OCI-LY3 (cell line): ENCODE measurements around the gene STAT3.
"Not testable (repeated sequence)": the region's sequence is repeated elsewhere in the genome, so short reads cannot be mapped to it uniquely, and the experiment has no call there.

Source experiments
- H2AFZ ChIP-seq: fragments of 200-600, 300-600 bp; shearing (Covaris generic); 2 replicates; pipeline ENCODE4 v1.6.0; 2014; ENCODE audit warnings: antibody characterized with exemption, low read depth, low read length
- H3K27ac ChIP-seq: fragments of 200-600, 300-600 bp; sonication (generic); 2 replicates; pipeline ENCODE4 v1.5.1; 2014; ENCODE audit warnings: mild to moderate bottlenecking, low read length, moderate library complexity, mixed read lengths
- H3K27me3 ChIP-seq: fragments of 200-600, 300-600 bp; sonication (generic); 2 replicates; pipeline ENCODE4 v1.6.1; 2014; ENCODE audit warnings: low read depth, low read length, mixed read lengths
- H3K36me3 ChIP-seq: fragments of 200-600, 300-600 bp; sonication (generic); replicated peaks from 2 replicates; pipeline ENCODE3; 2014; ENCODE audit warnings: low read depth, low read length, mixed read lengths
- H3K4me1 ChIP-seq: fragments of 300-600, 200-600 bp; sonication (generic); 2 replicates; pipeline ENCODE4 v1.6.1; 2014; ENCODE audit warnings: low read length, mixed read lengths
- H3K4me2 ChIP-seq: fragments of 200-600, 300-600 bp; sonication (generic); 2 replicates; pipeline ENCODE4 v1.6.1; 2014; ENCODE audit warnings: low read length, mixed read lengths
- H3K4me3 ChIP-seq: fragments of 300-600, 200-600 bp; sonication (generic); 2 replicates; pipeline ENCODE4 v1.5.1; 2014; ENCODE audit warnings: antibody characterized with exemption, mild to moderate bottlenecking, low read length, moderate library complexity
- H3K79me2 ChIP-seq: fragments of 300-600, 200-600 bp; shearing (Covaris generic); 2 replicates; pipeline ENCODE4 v1.6.1; 2014; ENCODE audit warnings: mild to moderate bottlenecking, low read length, mixed read lengths
- H3K9ac ChIP-seq: fragments of 300-600, 200-600 bp; shearing (Covaris generic); 2 replicates; pipeline ENCODE4 v1.6.0; 2014; ENCODE audit warnings: mild to moderate bottlenecking, low read length, moderate library complexity
- H3K9me3 ChIP-seq: fragments of 200-600, 300-600 bp; shearing (Covaris generic); 2 replicates; pipeline ENCODE4 v1.6.1; 2014; ENCODE audit warnings: low read length, mixed read lengths; ENCODE audit not compliant: insufficient read depth
- H4K20me1 ChIP-seq: fragments of 200-600, 300-600 bp; sonication (generic); 2 replicates; pipeline ENCODE4 v1.6.1; 2016; ENCODE audit warnings: low read length, mixed read lengths; ENCODE audit not compliant: insufficient read depth
- CTCF ChIP-seq: fragments of 200-600, 300-600 bp; sonication (generic); IDR thresholded peaks from 2 replicates; pipeline ENCODE4 v1.5.1; 2014; ENCODE audit warnings: antibody characterized with exemption, low read length, low read depth
- EZH2phosphoT487 ChIP-seq: fragments of 200-600 bp; shearing (Covaris generic); IDR thresholded peaks from 2 replicates; pipeline ENCODE4 v1.6.1; 2018; ENCODE audit warnings: antibody characterized with exemption, mixed run types, low read depth

Gene STAT3

GRCh38 chr17:42308446-42308845 lies 79.8 kb downstream of the STAT3 start:
- no peaks in the 10 kb centered on the region for H3K27me3 ChIP-seq
- peaks cover 62% of the 10 kb centered on the region for H3K36me3 ChIP-seq
- no peak overlapping the region for H3K9ac ChIP-seq
- no peak overlapping the region for H3K4me3 ChIP-seq
- peaks cover 46% of the 10 kb centered on the region for H3K4me1 ChIP-seq
- no peaks in the 10 kb centered on the region for H3K9me3 ChIP-seq
- H4K20me1 ChIP-seq, result peaks cover 15% of the 10 kb centered on the region
- no peak for TF ChIP-seq EZH2phosphoT487
- TF ChIP-seq CTCF, result no peak
- peak overlapping the region; percentile 2; the same call in 1 of the 2 replicates for H3K27ac ChIP-seq
- H3K79me2 ChIP-seq, result no peaks in the 10 kb centered on the region
- H3K4me2 ChIP-seq, result no peak overlapping the region
- no peak overlapping the region for H2AFZ ChIP-seq

GRCh38 chr17:42307362-42307927 lies 80.8 kb downstream of the STAT3 start:
- Histone ChIP-seq H2AFZ (no peak overlapping the region), H4K20me1 (peaks cover 15% of the 10 kb centered on the region), H3K27ac (no peak overlapping the region), H3K9ac (no peak overlapping the region), H3K4me3 (no peak overlapping the region), H3K27me3 (no peaks in the 10 kb centered on the region), H3K9me3 (no peaks in the 10 kb centered on the region), H3K79me2 (no peaks in the 10 kb centered on the region), H3K4me1 (peaks cover 36% of the 10 kb centered on the region), H3K36me3 (peaks cover 60% of the 10 kb centered on the region), H3K4me2 (no peak overlapping the region)
- TF ChIP-seq CTCF (no peak), EZH2phosphoT487 (no peak)

- Histone ChIP-seq H3K4me2 (no peak overlapping the region), H3K9ac (no peak overlapping the region), H3K9me3 (no peaks in the 10 kb centered on the region), H3K4me1 (peaks cover 24% of the 10 kb centered on the region), H3K79me2 (no peaks in the 10 kb centered on the region), H3K4me3 (no peak overlapping the region), H3K27ac (no peak overlapping the region), H2AFZ (no peak overlapping the region), H3K36me3 (peaks cover 63% of the 10 kb centered on the region), H3K27me3 (no peaks in the 10 kb centered on the region), H4K20me1 (peaks cover 9% of the 10 kb centered on the region)
- no peak for TF ChIP-seq EZH2phosphoT487
- no peak for TF ChIP-seq CTCF
Observed at GRCh38 chr17:42306385-42306667, 81.9 kb downstream of the STAT3 start.

- Histone ChIP-seq H4K20me1 (peaks cover 4% of the 10 kb centered on the region; the same call in 1 of the 2 replicates), H3K79me2 (no peaks in the 10 kb centered on the region), H2AFZ (no peak overlapping the region), H3K36me3 (peaks cover 61% of the 10 kb centered on the region), H3K4me1 (peaks cover 19% of the 10 kb centered on the region), H3K4me2 (no peak overlapping the region), H3K9ac (no peak overlapping the region), H3K27ac (no peak overlapping the region), H3K4me3 (no peak overlapping the region), H3K27me3 (no peaks in the 10 kb centered on the region), H3K9me3 (no peaks in the 10 kb centered on the region)
- TF ChIP-seq CTCF, result no peak
- TF ChIP-seq EZH2phosphoT487, result no peak
Observed at GRCh38 chr17:42305543-42306384, 82.5 kb downstream of the STAT3 start.

- H3K9me3 ChIP-seq, H3K27me3 ChIP-seq, H4K20me1 ChIP-seq, H3K27ac ChIP-seq, H2AFZ ChIP-seq, H3K4me2 ChIP-seq, H3K4me3 ChIP-seq, H3K79me2 ChIP-seq, H3K9ac ChIP-seq: not testable (repeated sequence)
- H3K36me3 ChIP-seq, result peaks cover 54% of the 10 kb centered on the region
- peaks cover 11% of the 10 kb centered on the region for H3K4me1 ChIP-seq
Observed at GRCh38 chr17:42305031-42305330, 83.3 kb downstream of the STAT3 start.
